Central memory CD8-positive, alpha-beta T cell (primary cell): ENCODE data around the gene DPH5.
A peak's percentile ranks its signal among the peaks of the same experiment; 100 is the strongest.
"Not testable (repeated sequence)": the region's sequence is repeated elsewhere in the genome, so short reads cannot be mapped to it uniquely, and the experiment has no call there.

Experiments used
- ATAC-seq: fragments of 150-1000 bp; cut with Tn5 transposase; replicated peaks from 2 replicates; pipeline ENCODE4 v1.10.0; 2022; ENCODE audit warnings: mild to moderate bottlenecking, moderate FRiP score, moderate number of reproducible peaks; ENCODE audit not compliant: poor library complexity, severe bottlenecking; ENCODE audit errors: extremely low read depth
- DNase-seq, 2 donors: peaks; one replicate each; pipeline ENCODE4 v3.0.0; 2021; ENCODE audit warnings: low spot score in 2 of 2
- H3K27ac Mint-ChIP-seq: one replicate; pipeline ENCODE4 v1.8.0; 2022; ENCODE audit warnings: low read depth, mild to moderate bottlenecking, moderate library complexity, mixed read lengths
- H3K27me3 Mint-ChIP-seq: one replicate; pipeline ENCODE4 v1.8.0; 2022; ENCODE audit warnings: mixed read lengths
- H3K36me3 Mint-ChIP-seq: one replicate; pipeline ENCODE4 v1.8.0; 2022; ENCODE audit warnings: mild to moderate bottlenecking, moderate library complexity, mixed read lengths; ENCODE audit not compliant: insufficient read depth
- H3K4me1 Mint-ChIP-seq: one replicate; pipeline ENCODE4 v1.8.0; 2022; ENCODE audit warnings: mixed read lengths
- H3K4me3 Mint-ChIP-seq: one replicate; pipeline ENCODE4 v1.8.0; 2022; ENCODE audit warnings: mild to moderate bottlenecking, moderate library complexity, mixed read lengths
- H3K9me3 Mint-ChIP-seq: one replicate; pipeline ENCODE4 v1.8.0; 2022; ENCODE audit warnings: mixed read lengths

The DPH5 gene

GRCh38 chr1:100969327-100969726 is 56.3 kb downstream of the DPH5 start:
- DNase-seq, result no peak
- Mint-ChIP-seq H3K27me3 (no peaks in the 10 kb centered on the region), H3K27ac (no peak overlapping the region), H3K9me3 (no peaks in the 10 kb centered on the region), H3K4me1 (peaks cover 37% of the 10 kb centered on the region), H3K4me3 (no peak overlapping the region), H3K36me3 (peaks cover 24% of the 10 kb centered on the region)
- no peak for ATAC-seq

- Mint-ChIP-seq H3K27me3 (no peaks in the 10 kb centered on the region), H3K27ac (no peak overlapping the region), H3K4me1 (peaks cover 35% of the 10 kb centered on the region), H3K4me3 (no peak overlapping the region), H3K36me3 (peaks cover 19% of the 10 kb centered on the region), H3K9me3 (no peaks in the 10 kb centered on the region)
- ATAC-seq (no peak), DNase-seq (no peak)
Measured at GRCh38 chr1:100968621-100969020, 57.0 kb downstream of the DPH5 start.

GRCh38 chr1:100960098-100960497 is 65.5 kb downstream of the DPH5 start:
- Mint-ChIP-seq H3K9me3 (no peaks in the 10 kb centered on the region), H3K27me3 (no peaks in the 10 kb centered on the region), H3K36me3 (peaks cover 15% of the 10 kb centered on the region), H3K4me1 (peaks cover 53% of the 10 kb centered on the region), H3K4me3 (no peak overlapping the region), H3K27ac (no peak overlapping the region)
- no peak for ATAC-seq
- no peak for DNase-seq

- Mint-ChIP-seq H3K27me3 (no peaks in the 10 kb centered on the region), H3K4me3 (no peak overlapping the region), H3K27ac (no peak overlapping the region), H3K36me3 (peaks cover 15% of the 10 kb centered on the region), H3K4me1 (peaks cover 50% of the 10 kb centered on the region), H3K9me3 (no peaks in the 10 kb centered on the region)
- DNase-seq, result no peak
- no peak for ATAC-seq
Measured at GRCh38 chr1:100959502-100960060, 66.0 kb downstream of the DPH5 start.

GRCh38 chr1:100955322-100955721 is 70.3 kb downstream of the DPH5 start:
- Mint-ChIP-seq H3K27ac (no peak overlapping the region), H3K4me3 (no peak overlapping the region), H3K27me3 (no peaks in the 10 kb centered on the region), H3K4me1 (peaks cover 47% of the 10 kb centered on the region), H3K9me3 (peaks cover 16% of the 10 kb centered on the region), H3K36me3 (peaks cover 12% of the 10 kb centered on the region)
- DNase-seq (no peak), ATAC-seq (no peak)

GRCh38 chr1:100953960-100954730 is 71.4 kb downstream of the DPH5 start:
- peak overlapping the region; percentile 83 for H3K27ac Mint-ChIP-seq

GRCh38 chr1:100952970-100953369 is 72.6 kb downstream of the DPH5 start:
- not testable (repeated sequence) for H3K27me3 Mint-ChIP-seq, H3K4me3 Mint-ChIP-seq, ATAC-seq, DNase-seq
- Mint-ChIP-seq H3K36me3 (peaks cover 14% of the 10 kb centered on the region), H3K4me1 (peaks cover 52% of the 10 kb centered on the region), H3K27ac (peak overlapping the region; percentile 83), H3K9me3 (peaks cover 24% of the 10 kb centered on the region)

More at GRCh38 chr1:100953960-100954730, 71.4 kb downstream of the DPH5 start:
- H3K9me3 Mint-ChIP-seq, result peaks cover 16% of the 10 kb centered on the region
- no peaks in the 10 kb centered on the region for H3K27me3 Mint-ChIP-seq
- H3K36me3 Mint-ChIP-seq, result peaks cover 12% of the 10 kb centered on the region
- no peak overlapping the region for H3K4me3 Mint-ChIP-seq
- ATAC-seq (no peak), DNase-seq (no peak)
- H3K4me1 Mint-ChIP-seq, result peaks cover 49% of the 10 kb centered on the region

- Mint-ChIP-seq H3K27ac (peak overlapping the region; percentile 83), H3K27me3 (no peaks in the 10 kb centered on the region), H3K4me1 (peaks cover 58% of the 10 kb centered on the region), H3K36me3 (peaks cover 13% of the 10 kb centered on the region), H3K4me3 (no peak overlapping the region), H3K9me3 (peaks cover 31% of the 10 kb centered on the region)
- no peak for DNase-seq
- no peak for ATAC-seq
Measured at GRCh38 chr1:100952104-100952745, 73.4 kb downstream of the DPH5 start.

GRCh38 chr1:100950781-100951180 is 74.8 kb downstream of the DPH5 start:
- Mint-ChIP-seq H3K36me3 (peaks cover 13% of the 10 kb centered on the region), H3K9me3 (peaks cover 36% of the 10 kb centered on the region), H3K27ac (peak overlapping the region; percentile 91), H3K4me3 (no peak overlapping the region), H3K4me1 (peaks cover 61% of the 10 kb centered on the region), H3K27me3 (no peaks in the 10 kb centered on the region)
- ATAC-seq (no peak), DNase-seq (no peak)

GRCh38 chr1:100950337-100950736 is 75.2 kb downstream of the DPH5 start:
- no peak overlapping the region for H3K4me3 Mint-ChIP-seq
- peak overlapping the region; percentile 91 for H3K27ac Mint-ChIP-seq
- peaks cover 36% of the 10 kb centered on the region for H3K9me3 Mint-ChIP-seq
- DNase-seq, result no peak
- ATAC-seq, result no peak
- peaks cover 13% of the 10 kb centered on the region for H3K36me3 Mint-ChIP-seq
- H3K27me3 Mint-ChIP-seq, result no peaks in the 10 kb centered on the region
- peaks cover 61% of the 10 kb centered on the region for H3K4me1 Mint-ChIP-seq

- peaks cover 61% of the 10 kb centered on the region for H3K4me1 Mint-ChIP-seq
- H3K9me3 Mint-ChIP-seq, result peaks cover 36% of the 10 kb centered on the region
Measured at GRCh38 chr1:100949515-100950158, 75.9 kb downstream of the DPH5 start.

GRCh38 chr1:100948721-100949405 is 76.7 kb downstream of the DPH5 start:
- DNase-seq, ATAC-seq, H3K27me3 Mint-ChIP-seq: not testable (repeated sequence)
- Mint-ChIP-seq H3K4me3 (peak overlapping the region; percentile 63), H3K9me3 (peaks cover 36% of the 10 kb centered on the region), H3K27ac (peak overlapping the region; percentile 91), H3K4me1 (peaks cover 61% of the 10 kb centered on the region), H3K36me3 (peaks cover 15% of the 10 kb centered on the region)

More at GRCh38 chr1:100949515-100950158, 75.9 kb downstream of the DPH5 start:
- Mint-ChIP-seq H3K4me3 (peak overlapping the region; percentile 63), H3K36me3 (peaks cover 15% of the 10 kb centered on the region), H3K27ac (peak overlapping the region; percentile 91)
- DNase-seq (peak; percentile 45 to 76), ATAC-seq (peak; percentile 98)
- not testable (repeated sequence) for H3K27me3 Mint-ChIP-seq
